EH (cell line): ENCODE data around the gene PLCG1.
"Not testable (repeated sequence)": the region's sequence is repeated elsewhere in the genome, so short reads cannot be mapped to it uniquely, and the experiment has no call there.

Source experiments
- DNase-seq: peaks from one replicate; pipeline ENCODE4 v3.0.0-alpha.2; 2015; ENCODE audit warnings: low read depth

PLCG1 gene

DNA sequence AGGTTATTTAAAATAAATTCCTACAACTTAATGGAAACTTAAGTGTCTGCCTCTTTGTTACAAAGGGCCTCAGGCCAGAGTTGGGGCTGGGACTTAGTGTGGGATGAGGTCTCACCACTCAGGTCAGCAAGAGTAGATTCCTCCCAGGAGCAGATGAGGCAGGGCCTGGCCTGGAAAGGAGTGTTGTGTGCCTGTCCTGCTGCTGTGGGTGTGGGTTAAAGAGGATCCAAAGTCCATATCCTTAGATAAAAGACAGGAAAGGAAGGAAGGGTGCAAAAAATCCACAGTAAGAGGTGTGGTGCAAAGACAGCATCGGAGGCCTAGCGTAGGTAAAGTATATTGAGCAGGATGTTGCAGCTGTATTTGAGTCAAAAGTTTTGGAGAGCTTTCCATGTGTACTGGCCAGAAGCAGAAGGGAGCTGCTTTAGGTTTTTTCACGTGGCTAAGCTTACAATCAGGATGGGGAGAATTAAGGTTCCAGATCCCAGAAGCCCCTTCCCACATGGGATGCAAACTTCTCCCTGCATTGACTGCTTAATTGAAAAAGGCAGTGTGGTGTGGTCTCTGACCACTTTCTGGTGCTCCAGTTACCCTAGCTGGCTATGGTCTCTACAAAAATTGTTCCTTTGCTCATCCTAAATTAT lies 12.8 kb upstream of the PLCG1 start:
- DNase-seq = no peak

DNA sequence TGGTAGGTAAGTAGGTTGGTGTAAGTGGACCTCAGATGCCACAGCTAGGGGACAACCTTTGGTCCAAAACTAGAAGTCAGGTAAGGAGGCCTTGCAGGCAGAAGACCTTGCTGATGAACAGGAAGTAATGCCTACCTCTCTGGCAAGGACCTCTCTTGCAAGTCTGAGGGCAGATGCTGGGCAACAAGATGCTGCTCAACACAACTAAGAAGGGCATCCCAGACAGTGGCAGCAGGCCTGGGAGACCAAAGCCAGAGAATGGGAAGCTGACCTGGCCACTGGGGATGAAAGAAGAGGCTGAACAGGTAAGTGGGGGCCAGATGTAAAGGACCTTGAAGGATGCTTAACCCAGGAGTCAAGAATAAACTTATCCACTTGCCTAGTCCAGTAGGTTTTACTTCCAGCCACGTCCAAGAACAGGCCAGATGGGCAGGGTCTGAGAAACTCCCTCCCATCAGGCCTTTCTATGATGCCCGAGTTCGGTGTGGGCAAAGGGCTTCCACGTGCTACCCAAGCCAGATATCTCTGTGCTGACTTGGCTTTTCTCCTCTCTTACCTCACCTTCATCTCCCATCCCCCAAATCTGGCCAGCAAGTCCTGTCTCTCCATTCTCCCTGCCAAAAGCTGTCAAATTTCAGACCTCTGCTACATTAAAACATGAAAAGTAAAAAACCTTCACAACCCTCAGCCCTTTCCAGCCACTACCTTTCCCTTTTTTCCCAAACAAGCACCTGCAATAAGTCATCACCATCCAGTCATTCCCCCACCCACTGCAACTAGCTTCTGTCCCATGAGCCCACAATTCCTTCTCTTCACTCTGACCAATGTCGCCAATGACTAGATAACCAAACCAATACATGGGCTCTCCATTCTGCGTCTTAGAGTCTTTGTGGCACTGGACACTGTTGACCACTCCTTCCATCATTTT lies 11.5 kb upstream of the PLCG1 start:
- no peak for DNase-seq

DNA sequence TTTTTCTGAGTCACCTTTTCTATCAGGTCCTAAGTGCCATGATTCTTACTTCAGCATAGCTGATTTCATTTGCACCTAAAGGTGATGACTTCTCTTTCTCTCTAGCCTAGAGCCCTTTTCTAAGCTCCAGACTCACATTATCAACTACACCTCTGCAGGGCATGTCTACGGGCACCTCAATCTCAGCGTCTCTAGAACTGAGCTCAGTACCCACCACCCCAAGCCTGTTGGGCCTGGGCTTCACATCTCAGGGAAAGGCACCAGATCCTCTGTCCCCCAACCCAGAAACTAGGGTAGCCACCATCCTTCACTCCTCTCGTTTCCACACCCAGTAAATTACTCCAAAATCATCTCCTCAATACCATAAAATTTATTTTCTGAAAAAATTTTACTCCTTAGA lies 10.6 kb upstream of the PLCG1 start:
- no peak for DNase-seq

DNA sequence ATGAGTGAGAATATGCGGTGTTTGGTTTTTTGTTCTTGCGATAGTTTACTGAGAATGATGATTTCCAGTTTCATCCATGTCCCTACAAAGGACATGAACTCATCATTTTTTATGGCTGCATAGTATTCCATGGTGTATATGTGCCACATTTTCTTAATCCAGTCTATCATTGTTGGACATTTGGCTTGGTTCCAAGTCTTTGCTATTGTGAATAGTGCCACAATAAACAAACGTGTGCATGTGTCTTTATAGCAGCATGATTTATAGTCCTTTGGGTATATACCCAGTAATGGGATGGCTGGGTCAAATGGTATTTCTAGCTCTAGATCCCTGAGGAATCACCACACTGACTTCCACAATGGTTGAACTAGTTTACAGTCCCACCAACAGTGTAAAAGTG lies 9.0 kb upstream of the PLCG1 start:
- not testable (repeated sequence) for DNase-seq

DNA sequence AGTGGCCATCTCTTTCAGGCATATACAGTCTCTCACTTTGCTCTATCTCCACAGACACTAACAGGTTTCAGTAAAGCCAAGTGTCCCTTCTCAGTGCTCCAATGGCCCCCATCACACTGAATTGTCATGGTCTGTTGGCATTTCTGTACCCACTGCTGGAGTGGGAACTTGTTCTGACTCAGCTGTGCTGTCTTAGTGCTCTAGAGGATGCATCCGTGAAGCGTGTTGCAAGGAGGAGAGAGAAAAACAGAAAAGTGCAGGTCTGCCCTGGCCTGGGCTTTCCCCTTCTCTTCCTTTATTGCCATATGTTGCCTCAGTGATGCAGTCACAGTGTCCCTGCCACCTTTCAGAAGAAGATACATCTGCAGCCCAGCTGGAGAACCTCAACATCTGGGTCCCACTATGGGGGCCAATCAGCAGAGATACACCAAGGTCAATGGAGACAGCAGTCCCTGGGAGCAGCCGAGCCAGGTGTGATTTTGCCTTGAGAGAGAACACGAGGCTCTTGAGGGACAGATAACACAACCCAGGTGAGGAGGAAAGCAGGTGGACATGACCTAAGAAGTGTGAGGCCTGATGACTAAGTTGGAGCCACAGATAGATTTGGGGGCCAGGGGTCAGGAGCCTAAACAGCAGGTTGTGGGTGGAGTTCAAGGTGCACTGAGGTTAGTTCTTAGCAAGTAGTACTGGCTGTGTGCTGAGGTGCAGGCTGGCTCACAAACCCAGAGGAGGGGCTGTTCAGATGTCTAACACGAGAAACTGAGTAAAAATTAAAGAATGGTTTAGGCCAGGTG lies 5.6 kb upstream of the PLCG1 start:
- DNase-seq = no peak

DNA sequence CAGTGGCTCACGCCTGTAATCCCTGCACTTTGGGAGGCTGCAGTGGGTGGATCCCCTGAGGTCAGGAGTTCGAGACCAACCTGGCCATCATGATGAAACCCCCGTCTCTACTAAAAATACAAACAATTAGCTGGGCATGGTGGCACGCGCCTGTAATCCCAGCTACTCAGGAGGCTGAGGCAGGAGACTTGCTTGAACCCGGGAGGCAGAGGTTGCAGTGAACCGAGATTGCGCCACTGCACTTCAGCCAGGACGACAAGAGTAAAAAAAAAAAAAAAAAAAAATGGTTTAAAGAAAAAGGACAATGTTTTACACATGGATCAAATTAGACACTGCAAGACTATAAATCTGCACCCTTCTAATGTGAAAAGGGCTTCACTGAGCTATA lies 5.0 kb upstream of the PLCG1 start:
- not testable (repeated sequence) for DNase-seq

DNA sequence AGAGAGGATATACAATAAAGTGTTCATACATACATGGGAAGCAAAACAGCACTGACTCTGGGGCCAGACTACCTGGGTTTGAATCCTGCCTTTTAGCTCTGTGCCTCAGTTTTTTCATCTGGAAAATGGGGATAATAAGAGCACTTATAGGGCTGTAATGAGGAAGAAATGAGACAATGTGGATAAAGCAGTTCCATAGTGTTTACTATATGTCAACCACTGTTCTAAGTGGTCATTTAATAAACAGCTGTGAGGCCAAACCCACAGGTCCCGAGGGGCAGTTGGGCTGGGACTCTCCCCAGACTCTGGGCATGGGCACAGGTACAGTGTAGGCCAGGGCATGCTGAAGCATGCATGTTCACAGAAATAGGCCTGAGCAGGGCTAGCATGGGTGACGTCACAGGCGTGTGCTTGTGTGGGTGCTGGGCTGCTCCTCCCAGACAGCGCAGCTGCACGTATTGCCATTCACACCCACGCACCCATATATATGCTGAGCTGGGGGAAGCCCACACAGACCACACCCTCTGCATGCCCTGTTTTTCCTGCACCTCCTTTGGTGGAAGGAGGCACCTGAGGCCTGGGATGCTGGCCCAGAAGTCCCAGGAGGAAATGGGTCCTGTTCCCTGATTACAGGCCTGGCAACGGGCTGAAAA lies 3.5 kb upstream of the PLCG1 start:
- no peak for DNase-seq

DNA sequence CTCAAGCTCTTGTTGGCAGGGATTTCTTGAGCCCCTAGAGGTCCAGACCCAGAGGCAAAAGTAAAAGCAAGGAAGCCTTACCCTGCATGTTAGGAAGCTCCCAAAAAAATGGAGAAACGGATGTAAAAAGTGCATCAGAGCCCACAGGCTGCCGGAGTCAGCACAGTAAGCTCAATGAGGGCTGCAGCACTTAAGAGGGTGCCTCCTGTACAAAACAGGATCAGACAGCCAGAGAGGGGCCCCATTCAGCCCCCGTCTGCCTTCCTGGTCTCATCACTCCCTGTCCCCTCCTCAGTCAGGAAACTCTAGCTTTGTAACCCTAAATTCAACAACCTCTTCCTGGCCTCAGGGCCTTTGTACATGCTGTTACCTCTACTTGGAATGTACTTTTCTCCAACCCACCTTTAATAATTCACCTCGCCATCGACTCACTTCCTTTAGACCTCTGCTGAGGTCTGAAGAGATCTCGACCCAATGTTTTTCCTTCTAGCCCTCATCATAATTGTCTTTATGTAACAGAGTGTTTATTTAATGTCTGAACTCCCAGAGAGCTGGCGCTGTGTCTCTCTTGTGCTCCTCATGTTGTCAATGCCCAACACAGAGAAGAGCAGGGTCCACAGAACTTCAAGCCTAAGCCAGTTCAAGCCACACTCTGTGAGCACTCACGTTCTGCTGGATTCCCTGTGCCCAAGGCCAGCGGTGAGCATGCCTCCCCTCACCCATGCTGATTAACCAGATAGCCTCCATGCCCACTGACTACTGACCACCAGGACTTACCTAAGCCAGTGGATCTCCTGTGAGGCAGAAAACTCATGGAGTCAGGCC lies 2.8 kb upstream of the PLCG1 start:
- DNase-seq = no peak

DNA sequence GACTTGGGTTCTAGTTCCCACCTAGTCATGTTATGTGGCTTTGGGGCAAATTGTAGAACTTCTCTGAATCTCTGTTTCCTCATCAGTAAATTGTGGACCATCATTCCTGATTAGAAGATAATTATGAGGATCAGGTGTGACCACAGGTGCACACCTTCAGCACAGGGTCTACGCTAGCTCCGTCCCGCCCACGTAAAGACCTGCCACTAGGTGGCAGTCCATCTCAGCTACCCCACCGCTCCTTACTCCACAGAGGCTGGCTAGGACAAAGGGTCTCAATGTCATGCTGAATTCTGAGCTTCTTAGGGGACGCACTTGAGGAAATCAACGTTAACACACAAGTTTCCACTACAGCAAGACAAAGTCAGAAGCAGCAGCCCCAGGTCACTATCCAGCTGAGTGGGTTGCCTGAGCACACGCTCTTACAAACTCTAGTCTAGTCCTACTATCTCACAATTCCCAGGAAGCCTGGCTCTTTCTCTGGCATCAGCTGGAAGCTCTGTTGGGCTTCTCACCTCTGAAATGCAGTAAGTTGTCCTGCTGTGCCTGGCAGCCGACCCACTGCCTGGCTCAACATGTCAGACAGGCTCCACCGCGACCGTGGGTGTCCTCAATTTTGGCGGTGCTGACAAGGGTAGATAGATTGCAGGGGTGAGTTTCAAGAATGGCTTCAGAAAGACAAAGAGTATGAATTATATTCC lies 2.0 kb upstream of the PLCG1 start:
- DNase-seq = peak; percentile 34

DNA sequence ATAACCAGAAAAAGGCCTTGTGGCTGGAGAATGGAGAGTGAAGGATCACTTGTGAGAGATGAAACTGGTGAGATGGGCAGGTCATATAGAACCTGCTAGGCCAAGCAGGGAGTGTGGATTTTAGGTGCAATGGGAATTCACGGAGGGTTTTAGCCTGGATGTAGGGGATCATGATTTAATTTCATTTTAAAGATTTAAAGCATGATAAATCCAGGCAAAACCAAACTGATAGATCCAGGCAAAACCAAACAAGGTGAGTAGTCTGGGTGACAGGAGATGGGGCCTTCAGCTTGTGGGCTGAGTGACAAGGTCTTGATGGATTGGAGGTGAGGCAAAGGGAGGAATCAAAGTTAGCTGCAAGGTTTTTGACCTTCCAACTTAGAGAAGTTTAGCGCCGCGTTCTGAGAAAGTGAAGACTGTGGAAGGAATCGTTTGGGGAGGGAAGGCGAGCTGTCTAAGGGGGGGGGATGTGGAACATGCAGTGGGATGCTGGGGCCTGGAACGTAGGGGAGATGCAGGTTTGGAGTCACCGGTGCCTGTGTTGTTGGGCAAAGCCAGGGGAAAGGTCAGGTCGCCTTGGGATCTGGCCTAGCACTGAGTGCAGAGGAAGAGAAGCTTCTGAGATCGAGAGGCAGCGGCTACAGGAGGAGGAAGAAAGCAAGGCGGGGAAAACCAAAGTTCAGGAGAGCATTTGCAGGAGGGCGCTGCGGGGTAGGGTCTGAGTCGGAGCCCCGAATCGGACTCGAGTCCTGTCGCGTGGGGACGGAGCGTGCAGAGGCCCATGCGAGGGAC lies 1.3 kb upstream of the PLCG1 start:
- no peak for DNase-seq

DNA sequence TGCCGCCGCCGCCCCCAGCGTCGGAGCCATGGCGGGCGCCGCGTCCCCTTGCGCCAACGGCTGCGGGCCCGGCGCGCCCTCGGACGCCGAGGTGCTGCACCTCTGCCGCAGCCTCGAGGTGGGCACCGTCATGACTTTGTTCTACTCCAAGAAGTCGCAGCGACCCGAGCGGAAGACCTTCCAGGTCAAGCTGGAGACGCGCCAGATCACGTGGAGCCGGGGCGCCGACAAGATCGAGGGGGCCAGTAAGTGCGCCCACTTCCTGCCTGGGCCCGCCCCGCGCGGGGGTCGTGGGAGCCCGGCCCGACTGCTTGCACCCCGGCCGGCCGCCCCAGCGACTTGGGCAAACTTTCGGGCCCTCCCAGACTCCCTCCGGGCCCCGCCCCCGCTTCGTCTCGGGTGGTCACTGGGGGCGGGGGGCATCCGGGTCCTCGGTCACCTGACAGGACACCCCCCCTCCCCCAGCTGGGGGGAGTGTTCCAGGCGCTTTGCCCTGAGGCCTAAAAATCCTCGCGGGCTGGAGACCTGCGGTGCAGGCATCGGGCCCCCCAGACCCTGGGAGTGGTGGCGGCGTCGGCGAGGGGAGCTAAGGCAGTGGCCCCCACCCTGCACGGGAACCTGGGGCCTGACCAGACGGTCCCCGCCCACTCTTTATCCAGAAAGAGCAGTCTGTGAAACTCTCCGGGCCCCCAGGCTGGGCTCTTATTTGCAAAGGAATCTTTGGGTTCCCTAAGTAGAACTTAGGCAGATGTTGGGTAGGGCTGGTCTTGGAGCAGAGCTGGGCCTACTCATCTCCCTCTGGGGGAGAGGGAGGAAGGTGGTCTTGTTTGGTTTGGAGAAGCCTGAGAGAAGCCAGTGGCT lies 501 bp downstream of the PLCG1 start:
- DNase-seq = peak; percentile 71

DNA sequence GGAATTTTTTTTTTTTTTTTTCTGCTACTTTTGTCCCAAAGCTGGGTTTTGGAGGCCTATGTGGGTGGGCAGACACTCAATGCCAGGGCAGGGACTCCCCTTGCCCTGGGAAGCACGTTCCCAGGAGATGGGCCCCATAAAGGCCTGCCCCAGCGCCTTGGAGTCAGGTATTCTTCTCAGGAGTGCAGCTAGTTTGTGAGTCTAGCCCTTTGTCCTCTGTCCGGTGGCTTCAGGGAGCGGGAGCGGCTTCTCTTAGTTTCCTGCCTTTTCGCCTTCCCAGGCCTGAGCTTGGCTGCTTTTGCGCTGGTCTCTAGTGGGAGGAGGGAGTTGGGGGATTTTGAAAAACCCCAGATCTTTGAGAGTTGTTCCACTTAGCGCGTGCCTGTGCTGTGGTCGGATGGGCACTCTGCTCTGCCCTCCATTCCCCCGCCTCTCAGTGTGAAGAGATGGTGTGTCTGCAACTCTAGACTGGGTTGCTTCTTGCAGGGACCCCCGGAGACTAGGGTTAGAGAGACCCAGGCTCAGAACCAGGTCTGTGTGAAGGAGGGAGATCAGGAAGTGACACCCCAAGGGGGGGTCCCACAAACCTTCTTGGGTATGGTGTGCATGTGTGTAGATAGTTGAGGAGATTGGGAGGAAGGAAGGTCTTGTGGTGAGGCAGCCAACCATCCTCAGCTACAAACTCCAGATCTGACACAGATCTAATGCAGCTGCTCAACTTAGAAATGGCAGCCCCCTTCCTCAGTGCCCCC lies 1.3 kb downstream of the PLCG1 start:
- DNase-seq = peak; percentile 44

DNA sequence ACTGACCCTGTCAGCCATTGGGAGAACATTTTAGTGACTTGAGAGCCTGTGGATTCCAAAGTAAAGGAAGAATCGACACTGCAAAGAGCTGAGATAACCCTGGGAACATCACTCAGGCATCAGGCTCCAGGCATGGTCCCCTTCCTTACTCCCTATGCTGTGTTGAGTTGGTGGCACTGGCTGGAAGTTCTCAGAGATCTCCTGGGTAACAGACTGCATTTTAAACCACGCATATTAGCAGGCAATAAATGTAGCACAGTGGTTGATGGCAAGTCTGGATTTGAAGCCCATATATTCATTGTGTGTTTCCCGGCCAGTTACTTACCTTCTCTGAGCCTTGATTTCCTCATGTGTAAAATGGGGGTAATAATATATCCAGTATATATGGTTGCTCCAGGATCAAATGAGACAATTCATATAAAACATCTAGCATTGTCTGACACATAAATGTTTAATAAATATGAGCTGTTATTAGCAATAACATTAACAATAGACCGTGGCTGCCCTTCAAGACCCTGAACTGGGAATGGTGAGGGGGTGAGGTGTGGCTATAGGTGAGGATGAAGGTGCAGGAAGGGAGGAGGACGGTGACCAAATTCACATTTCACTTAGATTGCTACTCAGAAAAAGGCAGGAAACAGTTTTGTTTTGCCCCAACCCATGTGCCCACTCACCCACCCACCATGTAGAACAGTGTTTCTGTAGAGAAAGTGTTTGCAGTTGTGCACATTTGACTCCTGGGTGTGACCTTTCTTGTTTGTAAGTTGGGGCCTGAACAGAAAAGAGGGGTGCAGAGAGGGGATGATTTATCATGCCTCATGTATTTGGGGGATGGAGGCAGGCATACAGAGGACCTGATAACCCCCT lies 2.1 kb downstream of the PLCG1 start:
- DNase-seq = no peak

DNA sequence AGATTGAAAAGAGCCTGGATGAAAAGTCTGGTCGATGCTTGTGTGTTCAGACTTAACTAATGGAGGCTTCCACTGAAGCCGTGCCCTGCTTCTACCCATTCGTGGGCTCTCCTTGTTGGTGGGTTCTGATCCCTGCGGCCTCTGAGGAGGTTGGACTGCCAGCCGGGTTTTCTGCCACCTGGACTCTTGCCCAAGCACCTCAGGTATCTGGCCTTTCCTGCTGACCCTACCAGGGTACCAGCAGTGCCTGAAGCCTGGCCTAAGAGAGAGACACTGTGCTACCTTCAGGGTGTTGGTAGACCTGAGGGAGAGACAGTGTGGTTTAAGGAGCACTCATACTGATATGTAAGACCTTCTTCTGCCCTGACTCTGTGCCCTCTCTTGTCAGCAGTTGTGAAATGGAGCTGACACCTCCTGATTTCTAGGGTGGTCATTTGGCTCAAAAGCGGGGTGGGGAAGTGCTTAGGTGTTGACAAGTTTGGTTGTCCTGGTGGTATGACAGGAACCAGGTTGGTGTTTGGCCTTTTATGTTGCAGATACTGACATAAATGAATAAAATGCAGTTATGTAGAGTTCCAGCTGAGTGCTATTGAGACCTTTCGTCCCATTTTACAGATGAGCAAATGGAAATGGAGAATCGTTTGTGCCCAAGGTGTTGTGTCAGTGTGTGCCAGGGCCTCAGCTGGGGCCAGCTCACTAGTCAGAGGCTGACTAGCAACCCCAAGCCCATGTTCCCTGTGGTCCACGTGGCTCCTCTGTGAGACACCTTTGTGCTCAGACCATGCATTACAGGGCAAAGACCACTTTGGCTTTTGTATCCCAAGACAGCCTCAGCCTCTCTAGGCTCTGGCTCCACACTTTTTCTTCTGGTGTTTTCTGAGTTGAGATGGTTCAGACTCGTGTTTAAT lies 3.1 kb downstream of the PLCG1 start:
- DNase-seq = no peak

DNA sequence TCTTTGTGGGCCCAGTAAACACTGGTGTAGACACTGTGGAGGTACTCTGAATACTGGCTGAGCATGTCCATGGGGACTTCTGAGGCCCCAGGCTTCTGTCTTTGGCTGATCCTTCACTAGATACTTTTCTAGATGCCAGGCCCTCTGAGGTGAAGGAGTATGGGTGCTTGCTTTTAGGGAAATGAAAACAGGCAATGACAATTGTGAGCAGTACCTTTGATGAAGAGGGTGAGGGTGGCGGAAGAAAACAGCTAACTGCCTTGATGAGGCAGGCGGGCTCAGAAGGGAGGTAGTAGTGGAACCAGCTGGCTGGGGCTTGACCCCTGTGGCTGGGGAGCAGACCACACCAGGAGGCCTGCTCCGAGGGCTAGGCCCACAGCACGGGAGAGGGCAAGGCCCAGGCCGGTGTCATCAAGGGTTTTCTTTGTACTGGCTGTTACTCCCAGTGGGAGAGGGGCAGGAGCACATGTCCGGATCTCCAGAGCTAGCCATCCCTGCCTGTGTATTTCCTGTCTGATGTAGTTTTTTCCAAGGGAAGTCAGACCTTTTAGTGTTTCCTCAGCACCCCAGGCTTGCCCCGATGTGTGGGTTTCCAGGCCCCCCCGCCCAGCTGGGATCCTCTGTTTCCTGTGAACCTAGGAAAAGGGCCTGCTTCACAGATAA lies 3.9 kb downstream of the PLCG1 start:
- peak; percentile 46 for DNase-seq

DNA sequence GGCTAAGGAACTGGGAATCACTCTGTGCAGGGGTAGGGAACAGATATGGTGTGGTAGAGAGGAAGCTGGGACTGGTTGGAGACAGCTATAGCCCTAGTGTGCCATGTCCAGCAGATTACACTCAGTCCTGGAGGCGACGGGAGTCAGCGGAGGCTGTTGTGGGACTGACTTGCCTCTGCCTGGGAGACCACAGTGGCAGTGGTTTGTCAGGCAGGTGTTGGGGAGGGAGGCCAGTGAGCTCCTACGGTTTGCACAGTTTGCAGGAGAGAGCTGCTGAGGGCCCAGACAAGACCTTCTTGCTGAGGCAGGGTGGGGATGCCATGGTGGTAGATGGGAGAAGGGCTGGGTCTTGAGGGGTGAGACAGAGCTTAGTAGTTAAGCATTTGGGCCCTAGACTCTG lies 4.9 kb downstream of the PLCG1 start:
- no peak for DNase-seq
